ENCODE measurements around the gene AKAP13.

DNA sequence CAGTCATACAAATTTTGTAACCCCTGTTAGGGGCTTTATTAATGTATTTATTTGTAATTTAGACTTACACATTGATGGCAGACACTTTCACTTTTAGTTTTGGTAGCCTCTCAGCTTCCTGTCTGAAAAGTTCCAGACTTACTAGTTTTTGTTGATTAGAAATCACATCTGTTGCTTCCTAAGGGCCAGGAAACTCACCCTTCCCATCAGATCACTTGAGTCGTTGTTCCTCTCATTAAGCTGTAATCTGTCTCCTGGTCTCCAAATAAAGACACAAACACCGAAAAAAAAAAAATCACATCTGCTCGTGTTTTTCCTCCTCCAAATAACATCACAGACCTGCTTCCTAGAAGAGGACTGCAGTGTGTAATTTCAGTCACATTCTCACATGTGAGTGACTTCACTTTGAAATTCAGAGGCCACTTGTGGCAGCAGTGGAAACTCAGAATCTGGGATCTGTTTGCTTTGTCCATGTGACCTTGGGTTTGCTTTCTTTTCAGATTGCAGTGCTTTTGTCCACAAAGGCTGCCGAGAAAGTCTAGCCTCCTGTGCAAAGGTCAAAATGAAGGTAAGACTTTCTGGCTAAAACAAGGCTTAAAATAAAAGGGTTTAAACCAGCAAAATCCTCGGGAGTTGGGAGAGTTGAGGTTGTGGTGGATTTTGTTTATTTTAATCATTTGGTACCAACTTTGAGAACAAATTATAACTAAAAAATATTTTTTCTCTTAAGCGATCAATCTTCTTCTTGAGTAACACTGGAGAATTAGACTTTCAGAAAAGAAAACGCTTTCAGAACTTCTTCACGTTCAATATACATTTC lies 327.3 kb downstream of the AKAP13 start:
- TF ChIP-seq NANOG (IDR thresholded peaks at IDR 0.05; ENCODE audit: insufficient read depth, low read depth, low read length, poor library complexity, severe bottlenecking) (no peak), GABPA (IDR thresholded peaks at IDR 0.05; ENCODE audit: borderline replicate concordance, insufficient read depth, low read length) (no peak), RBBP5 (IDR thresholded peaks at IDR 0.05; ENCODE audit: borderline replicate concordance, low read depth, low read length) (no peak)

Measured in H1 (cell line).